GM21360 (cell line): Measurements from ENCODE around the gene ALOX15.
"Not testable (repeated sequence)": the region's sequence is repeated elsewhere in the genome, so short reads cannot be mapped to it uniquely, and the experiment has no call there.

Source experiments
- ATAC-seq: cut with Tn5 transposase; IDR thresholded peaks from one replicate; pipeline ENCODE4 v1.9.1; 2021; ENCODE audit warnings: mild to moderate bottlenecking, moderate library complexity; ENCODE audit not compliant: unreplicated experiment

ALOX15 gene

GRCh38 chr17:4594931-4595684 lies 46.4 kb downstream of the ALOX15 start:
- no peak for ATAC-seq

DNA sequence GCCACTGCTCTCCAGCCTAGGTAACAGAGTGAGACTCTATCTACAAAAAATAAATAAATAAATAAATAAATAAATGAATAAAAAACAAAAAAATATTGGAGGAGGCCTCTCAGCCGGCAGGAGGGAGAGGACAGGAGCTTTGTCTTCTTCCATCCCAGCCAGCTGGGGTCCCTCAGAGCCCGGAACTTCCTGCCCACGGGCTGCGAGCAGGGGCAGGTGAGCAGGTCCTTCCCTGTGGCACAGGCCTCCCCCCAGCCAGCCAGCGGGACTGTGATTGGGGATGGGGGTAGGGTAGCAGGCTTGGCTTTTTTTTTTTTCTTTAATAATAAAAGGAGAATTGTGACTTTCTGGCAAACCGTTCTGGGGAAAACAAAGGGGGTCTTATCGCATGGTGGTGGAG lies 47.1 kb downstream of the ALOX15 start:
- ATAC-seq: no peak

DNA sequence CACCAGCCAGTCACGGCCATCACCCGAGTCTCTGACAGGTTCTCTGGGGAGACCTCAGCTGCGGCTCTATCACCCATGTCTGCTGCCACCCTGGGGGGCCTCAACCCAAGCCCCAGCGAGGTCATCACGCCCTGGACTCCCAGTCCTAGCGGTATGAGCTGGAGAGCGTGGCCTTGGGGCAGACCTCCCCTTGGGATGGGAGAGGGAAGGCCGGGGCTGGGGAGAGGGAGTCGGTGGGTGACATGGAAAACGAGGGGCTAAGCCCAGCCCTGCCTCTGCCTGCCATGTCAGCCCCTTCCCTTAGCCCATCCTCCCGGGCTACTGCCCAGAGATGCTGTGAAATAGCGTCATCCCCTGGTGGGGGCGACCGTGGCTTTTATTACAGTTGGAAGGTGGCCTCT lies 48.5 kb downstream of the ALOX15 start:
- no peak for ATAC-seq

- ATAC-seq: no peak
Measured at GRCh38 chr17:4592240-4593005, 49.1 kb downstream of the ALOX15 start.

DNA sequence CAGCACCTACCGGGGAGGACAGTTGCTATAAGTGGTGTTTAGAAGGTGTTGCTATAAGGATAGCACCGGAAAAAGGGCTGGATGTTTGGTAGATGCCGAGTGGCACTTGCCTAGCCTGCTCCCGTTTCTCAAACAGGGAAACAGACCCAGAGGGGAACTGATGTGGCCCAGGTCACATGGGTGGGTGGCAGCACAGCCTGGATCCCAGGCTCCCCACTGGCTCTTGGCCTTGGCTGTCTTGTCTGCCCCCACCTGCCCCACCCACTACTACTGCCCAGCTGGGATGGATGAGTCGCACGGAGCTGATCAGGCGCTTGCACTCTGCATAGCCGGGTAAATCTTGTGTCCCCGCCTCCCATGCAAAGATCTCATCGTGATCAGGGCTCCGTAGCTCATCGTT lies 49.9 kb downstream of the ALOX15 start:
- ATAC-seq: no peak

DNA sequence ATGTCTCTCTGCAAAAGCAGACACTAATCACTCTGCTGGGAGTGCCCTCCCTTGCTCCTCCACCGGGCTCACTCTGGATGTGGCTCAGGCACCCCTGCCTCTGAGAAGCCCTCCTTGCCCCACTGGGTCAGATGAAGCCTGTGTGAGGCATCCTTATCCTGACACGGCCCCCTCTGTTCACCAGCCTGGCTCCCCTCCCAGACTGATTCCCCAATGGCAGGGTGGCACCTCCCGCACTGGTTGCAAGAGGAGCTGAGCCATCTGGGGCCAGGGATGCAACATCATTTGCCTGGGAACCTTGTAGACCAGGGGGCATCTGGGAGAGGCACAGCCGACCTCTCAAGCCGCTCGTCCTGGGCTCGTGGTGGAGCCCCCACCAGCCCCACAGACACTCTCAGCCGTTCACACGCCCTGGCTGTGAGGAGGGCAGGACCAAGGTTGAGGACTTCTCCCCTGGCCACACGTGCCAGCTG lies 50.5 kb downstream of the ALOX15 start:
- no peak for ATAC-seq

GRCh38 chr17:4590042-4590441 lies 51.4 kb downstream of the ALOX15 start:
- ATAC-seq: not testable (repeated sequence)

DNA sequence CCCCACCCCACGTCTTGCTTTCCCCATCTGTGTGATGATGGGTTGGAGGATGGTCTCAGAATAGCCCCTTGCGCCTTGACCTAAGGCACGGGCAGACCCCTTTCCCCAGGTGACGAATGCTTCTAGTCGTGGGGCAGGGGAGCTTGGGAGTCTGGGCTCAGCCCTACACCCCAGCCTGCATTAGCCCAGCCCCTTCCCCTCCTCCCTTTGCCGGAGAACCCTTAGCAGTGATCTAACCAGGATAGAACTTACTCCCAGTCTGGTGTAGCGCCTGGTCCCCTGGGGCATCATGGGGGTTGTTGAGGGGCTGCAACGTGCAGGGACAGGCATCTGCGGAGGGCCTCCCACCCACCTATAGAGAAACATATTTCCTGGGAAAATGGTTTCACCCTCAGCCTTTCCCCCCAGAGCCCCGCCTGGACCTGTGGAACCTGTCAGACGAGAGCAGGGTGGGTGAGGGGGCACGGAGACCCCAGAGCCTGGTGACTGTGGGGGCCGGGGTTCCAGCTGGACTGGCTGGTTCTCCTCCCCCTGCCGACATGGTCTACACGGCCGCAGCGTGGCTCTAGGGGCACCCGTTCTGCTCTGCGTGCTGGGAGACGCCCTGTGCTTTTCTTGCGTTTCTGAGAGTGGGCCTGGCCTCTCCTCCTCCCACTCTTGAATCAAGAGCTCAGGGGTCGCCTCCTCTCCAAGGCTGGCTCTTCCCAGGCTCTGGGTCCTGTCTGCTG lies 52.4 kb downstream of the ALOX15 start:
- no peak for ATAC-seq

DNA sequence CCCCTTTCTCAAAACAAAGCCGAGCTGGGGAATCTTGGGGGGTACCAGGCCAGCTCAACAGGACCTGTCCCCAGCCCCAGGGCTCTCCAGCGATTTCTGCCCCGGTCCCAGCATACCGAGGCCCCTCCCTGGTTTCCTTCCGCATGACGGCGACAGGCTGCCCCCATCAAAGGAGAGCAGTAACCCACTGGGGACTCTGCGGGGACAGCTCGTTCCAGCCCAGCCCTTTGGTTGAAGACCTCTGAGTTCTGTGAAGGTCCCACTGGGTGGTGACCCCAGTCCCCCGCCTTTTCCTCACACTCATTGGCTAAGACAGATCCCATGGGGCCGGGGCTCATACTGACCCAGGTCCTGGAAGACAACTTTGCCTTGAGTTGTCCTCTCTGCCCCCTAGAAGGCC lies 53.1 kb downstream of the ALOX15 start:
- no peak for ATAC-seq

DNA sequence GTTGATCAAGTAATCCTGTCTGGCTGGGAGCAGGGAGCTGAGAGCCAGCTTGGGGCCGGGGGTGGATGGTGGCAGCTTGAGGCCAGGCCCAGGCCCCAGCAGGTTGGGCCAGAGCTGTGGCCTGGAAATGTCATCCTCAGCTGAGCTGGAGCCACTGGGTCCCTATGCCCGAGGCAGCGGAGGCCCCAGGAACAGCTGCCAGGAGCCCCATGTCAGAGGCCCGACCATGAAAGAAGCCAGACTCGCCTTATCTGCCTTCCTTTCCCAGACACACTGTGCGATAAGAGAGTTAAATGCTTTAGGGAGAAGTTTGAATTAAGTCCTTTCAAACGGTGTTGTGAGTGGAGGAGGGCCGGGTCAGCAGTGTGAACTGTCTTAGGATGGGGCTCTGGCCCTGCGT lies 53.7 kb downstream of the ALOX15 start:
- ATAC-seq: no peak

GRCh38 chr17:4587195-4587594 lies 54.3 kb downstream of the ALOX15 start:
- ATAC-seq: no peak

- ATAC-seq: no peak
Measured at GRCh38 chr17:4586043-4586442, 55.4 kb downstream of the ALOX15 start.

- ATAC-seq: no peak
Measured at GRCh38 chr17:4585638-4585994, 55.9 kb downstream of the ALOX15 start.

- ATAC-seq: no peak
Measured at GRCh38 chr17:4584917-4585637, 56.4 kb downstream of the ALOX15 start.

DNA sequence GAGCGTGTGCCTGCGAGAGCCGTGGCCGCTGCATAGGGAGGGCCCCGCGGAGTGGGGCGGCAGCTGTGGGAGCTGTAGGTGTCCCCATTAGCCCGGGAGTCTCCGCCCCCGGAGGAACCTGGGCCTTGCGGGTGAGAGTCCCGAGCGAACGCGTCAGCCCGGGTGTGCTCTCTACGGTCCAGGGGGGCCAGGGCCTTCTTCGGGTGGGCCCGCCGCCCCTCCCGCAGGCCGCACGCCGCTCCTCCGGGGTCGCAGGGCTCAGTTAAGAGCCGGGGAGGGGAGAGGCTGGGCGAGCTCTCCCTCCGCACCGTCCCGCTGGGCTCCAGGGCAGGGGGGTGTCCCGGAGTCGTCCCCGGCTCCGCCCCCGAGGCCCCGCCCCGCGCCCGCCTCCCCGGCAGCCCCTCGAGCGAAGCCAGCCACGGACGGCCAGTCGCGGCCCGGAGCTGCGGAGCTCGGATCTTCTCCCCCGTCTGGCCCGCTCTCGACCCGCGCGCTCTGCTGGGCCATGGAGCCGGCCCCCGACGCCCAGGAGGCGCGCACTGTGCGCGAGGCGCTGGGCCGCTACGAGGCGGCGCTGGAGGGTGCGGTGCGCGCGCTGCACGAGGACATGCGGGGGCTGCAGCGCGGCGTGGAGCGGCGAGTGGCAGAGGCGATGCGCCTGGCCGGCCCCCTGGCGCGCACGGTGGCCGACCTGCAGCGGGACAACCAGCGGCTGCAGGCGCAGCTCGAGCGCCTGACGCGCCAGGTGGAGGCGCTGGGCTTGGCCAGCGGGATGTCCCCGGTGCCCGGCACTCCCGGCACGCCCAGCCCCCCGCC lies 57.2 kb downstream of the ALOX15 start, which contains the start of gene SMTNL2:
Gene SMTNL2 (plus strand): TSS at position 429 of the 816 bp plus-strand sequence. CDS start 77 bp downstream, at position 506.
- ATAC-seq: no peak

DNA sequence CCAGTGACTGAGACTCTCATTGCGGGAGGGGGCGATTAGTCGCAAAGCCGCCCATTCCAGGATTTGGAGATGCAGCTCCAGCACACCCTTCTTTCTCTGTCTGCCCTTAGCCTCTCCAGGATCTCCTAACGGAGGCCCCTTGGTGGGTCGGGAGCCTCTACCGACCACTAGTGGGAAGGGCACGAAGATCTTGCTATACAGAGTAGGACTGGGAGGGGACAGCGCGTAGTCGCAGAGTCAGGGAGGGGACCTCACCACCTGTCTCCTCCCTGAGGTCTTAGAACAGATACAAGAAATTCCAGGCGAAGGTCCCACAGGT lies 57.7 kb downstream of the ALOX15 start:
- no peak for ATAC-seq

GRCh38 chr17:4583206-4583605 lies 58.3 kb downstream of the ALOX15 start:
- no peak for ATAC-seq

- ATAC-seq: no peak
Measured at GRCh38 chr17:4582691-4583090, 58.8 kb downstream of the ALOX15 start.

GRCh38 chr17:4582101-4582501 lies 59.4 kb downstream of the ALOX15 start:
- no peak for ATAC-seq
